Measurements from ENCODE around the gene OLFML2B. TPM values are rescaled to one million over a fixed set of nuclear protein-coding genes. Genes with fewer than 3 reads are reported as not detected.

The OLFML2B gene
- polyA plus RNA-seq, 1 of the 3 experiments (the other 2 are of a cell fraction) = 7.3 TPM

GRCh38 chr1:162013289-162013688 lies 10.4 kb downstream of the OLFML2B start:
- no peaks in the 10 kb centered on the region for H3K27me3 ChIP-seq (ENCODE audit: insufficient read depth)
- POLR2A ChIA-PET = no interaction called here

GRCh38 chr1:162011337-162012012 lies 12.2 kb downstream of the OLFML2B start:
- Histone ChIP-seq H3K36me3 (replicated peaks in 1 of 2; ENCODE audit: control insufficient read depth in 1 of 2, insufficient read depth in 2 of 2, low read length in 1 of 2) (peaks cover 12 to 15% of the 10 kb centered on the region in 2 experiments), H3K4me1 (ENCODE audit: control insufficient read depth in 1 of 2, insufficient read depth in 2 of 2, low read depth in 1 of 2, low read length in 1 of 2) (no peaks in the 10 kb centered on the region; a peak in 1 of 4 replicates), H2AFZ (ENCODE audit: low read depth) (no peak overlapping the region), H3K9ac (no peak overlapping the region), H3K27me3 (ENCODE audit: insufficient read depth) (no peaks in the 10 kb centered on the region), H3K79me2 (ENCODE audit: insufficient read depth) (no peaks in the 10 kb centered on the region), H3K4me2 (no peak overlapping the region), H4K20me1 (ENCODE audit: insufficient read depth) (no peaks in the 10 kb centered on the region), H3K9me3 (no peaks in the 10 kb centered on the region), H3K4me3 (ENCODE audit: low read depth in 2 of 2, low read length in 1 of 2) (no peak overlapping the region), H3F3A (replicated peaks; ENCODE audit: insufficient read depth) (no peaks in the 10 kb centered on the region), H3K27ac (ENCODE audit: low read depth in 2 of 2, low read length in 1 of 2) (no peak overlapping the region), H3K9me2 (no peaks in the 10 kb centered on the region)
- no peak for DNase-seq
- WGBS (ENCODE audit: low lambda C conversion rate) = 82% methylated on average over 7 of the region's 9 CpGs
- CTCF ChIA-PET = interaction anchor here (1.0 to 1.2 kb wide), 3 partner anchors 218 to 380 kb away, joined by 3 to 4 read pairs (median 3); no protein-coding TSS in a partner anchor
- TF ChIP-seq MEF2A (IDR thresholded peaks at IDR 0.05; ENCODE audit: borderline replicate concordance, low read depth) (no peak), FOXM1 (IDR thresholded peaks at IDR 0.05; ENCODE audit: low read depth) (no peak), SIN3A (IDR thresholded peaks at IDR 0.05; ENCODE audit: borderline replicate concordance, low read depth, low read length) (no peak), USF1 (IDR thresholded peaks at IDR 0.05; ENCODE audit: borderline replicate concordance, low read depth) (no peak)
- POLR2A ChIA-PET = no interaction called here

More at GRCh38 chr1:162013289-162013688, 10.4 kb downstream of the OLFML2B start:
- Histone ChIP-seq H3F3A (replicated peaks; ENCODE audit: insufficient read depth) (peaks cover under 1% of the 10 kb centered on the region), H3K79me2 (ENCODE audit: insufficient read depth) (no peaks in the 10 kb centered on the region), H3K4me1 (ENCODE audit: control insufficient read depth in 1 of 2, insufficient read depth in 2 of 2, low read depth in 1 of 2, low read length in 1 of 2) (peaks cover under 1% of the 10 kb centered on the region in 2 experiments; a peak in 2 of 4 replicates), H3K27ac (ENCODE audit: low read depth in 2 of 2, low read length in 1 of 2) (no peak overlapping the region), H2AFZ (ENCODE audit: low read depth) (no peak overlapping the region), H3K9me2 (no peaks in the 10 kb centered on the region), H4K20me1 (ENCODE audit: insufficient read depth) (no peaks in the 10 kb centered on the region), H3K4me2 (no peak overlapping the region), H3K9ac (no peak overlapping the region), H3K4me3 (ENCODE audit: low read depth in 2 of 2, low read length in 1 of 2) (no peak overlapping the region), H3K9me3 (no peaks in the 10 kb centered on the region), H3K36me3 (replicated peaks in 1 of 2; ENCODE audit: control insufficient read depth in 1 of 2, insufficient read depth in 2 of 2, low read length in 1 of 2) (peaks cover 12 to 15% of the 10 kb centered on the region in 2 experiments)
- CTCF ChIA-PET = no interaction called here
- no peak for TF ChIP-seq USF1 (IDR thresholded peaks at IDR 0.05; ENCODE audit: borderline replicate concordance, low read depth)
- no peak for TF ChIP-seq POLR2AphosphoS5 (IDR thresholded peaks at IDR 0.05; ENCODE audit: low read depth, low read length)
- no peak for TF ChIP-seq YY1 (IDR thresholded peaks at IDR 0.05; ENCODE audit: low read depth)
- DNase-seq = no peak

GRCh38 chr1:162010175-162010506 lies 13.5 kb downstream of the OLFML2B start:
- POLR2A ChIA-PET = no interaction called here
- Histone ChIP-seq H3K4me1 (ENCODE audit: control insufficient read depth in 1 of 2, insufficient read depth in 2 of 2, low read depth in 1 of 2, low read length in 1 of 2) (no peaks in the 10 kb centered on the region; a peak in 1 of 4 replicates), H3K79me2 (ENCODE audit: insufficient read depth) (no peaks in the 10 kb centered on the region), H3K27me3 (ENCODE audit: insufficient read depth) (no peaks in the 10 kb centered on the region), H3K9ac (no peak overlapping the region), H3F3A (replicated peaks; ENCODE audit: insufficient read depth) (no peaks in the 10 kb centered on the region), H4K20me1 (ENCODE audit: insufficient read depth) (no peaks in the 10 kb centered on the region), H3K4me2 (no peak overlapping the region), H3K9me2 (no peaks in the 10 kb centered on the region), H3K4me3 (ENCODE audit: low read depth in 2 of 2, low read length in 1 of 2) (no peak overlapping the region), H3K36me3 (replicated peaks in 1 of 2; ENCODE audit: control insufficient read depth in 1 of 2, insufficient read depth in 2 of 2, low read length in 1 of 2) (peaks cover 4 to 19% of the 10 kb centered on the region in 2 experiments), H3K27ac (ENCODE audit: low read depth in 2 of 2, low read length in 1 of 2) (no peak overlapping the region), H2AFZ (ENCODE audit: low read depth) (no peak overlapping the region), H3K9me3 (no peaks in the 10 kb centered on the region)
- no peak for DNase-seq
- CTCF ChIA-PET = interaction anchor here (1.0 kb wide), 1 partner anchor 217 kb away, joined by 3 read pairs; no protein-coding TSS in a partner anchor
- WGBS (ENCODE audit: low lambda C conversion rate) = 86% methylated on average over 3 of the region's 3 CpGs
- no peak for TF ChIP-seq EZH2phosphoT487 (IDR thresholded peaks at IDR 0.05; ENCODE audit: borderline replicate concordance, low read depth)
- TF ChIP-seq USF1 (IDR thresholded peaks at IDR 0.05; ENCODE audit: borderline replicate concordance, low read depth) = no peak
- no peak for TF ChIP-seq REST (IDR thresholded peaks at IDR 0.05; ENCODE audit: low read depth, low read length)
- no peak for TF ChIP-seq USF2 (IDR thresholded peaks at IDR 0.05; ENCODE audit: borderline replicate concordance, low read depth, low read length)
- no peak for TF ChIP-seq GATA2 (CRISPR knock-in tag; IDR thresholded peaks at IDR 0.05)

Measured in SK-N-SH (cell line).